GM23338 (cell line): ENCODE measurements around the gene MYH7.
"Not testable (repeated sequence)": the region's sequence is repeated elsewhere in the genome, so short reads cannot be mapped to it uniquely, and the experiment has no call there.

Experiments
- CREB1 ChIP-seq: fragments of 250-450 bp; sonication (Bioruptor Pico); IDR thresholded peaks from 2 replicates; pipeline ENCODE4 v1.5.0; 2020; ENCODE audit warnings: low read depth, mild to moderate bottlenecking, moderate library complexity
- CTCF ChIP-seq, 2 experiments: fragments of 200-600 bp in 1 of 2; sonication (generic) in 1 of 2; conservative IDR thresholded peaks; 2 replicates each; pipeline versions ENCODE4 v1.5.1 to v1.6.1; 2016 to 2017; ENCODE audit warnings: antibody characterized with exemption in 2 of 2, low read depth in 2 of 2, mild to moderate bottlenecking in 2 of 2, moderate library complexity in 1 of 2
- ETS1 ChIP-seq: IDR thresholded peaks from 2 replicates; pipeline ENCODE4 v1.6.1; 2016; ENCODE audit warnings: antibody characterized with exemption
- EZH2 ChIP-seq: fragments of 200-600 bp; sonication (generic); IDR thresholded peaks from one replicate; pipeline ENCODE4 v1.8.0; 2017; ENCODE audit warnings: antibody characterized with exemption, mild to moderate bottlenecking, low read depth; ENCODE audit not compliant: unreplicated experiment
- POLR2AphosphoS5 ChIP-seq: IDR thresholded peaks from 2 replicates; pipeline ENCODE4 v1.6.1; 2016; ENCODE audit warnings: antibody characterized with exemption, low read depth

GRCh38 chr14:23389871-23390270 lies 45.6 kb downstream of the MYH7 start:
- not testable (repeated sequence) for TF ChIP-seq CTCF (conservative IDR thresholded peaks at IDR 0.05; ENCODE audit: low read depth in 2 of 2); POLR2AphosphoS5; ETS1; CREB1 (CRISPR knock-in tag); EZH2
